NCI-H2171 treated with DMSO at 0.1 percent for 48 hours (cell line): ENCODE results near the gene VCP.
A peak's percentile ranks its signal among the peaks of the same experiment; 100 is the strongest.

Experiments
- DNase-seq: peaks from one replicate; lab custom pipeline; 2025; lab: John Stamatoyannopoulos, UW

The VCP gene

DNA sequence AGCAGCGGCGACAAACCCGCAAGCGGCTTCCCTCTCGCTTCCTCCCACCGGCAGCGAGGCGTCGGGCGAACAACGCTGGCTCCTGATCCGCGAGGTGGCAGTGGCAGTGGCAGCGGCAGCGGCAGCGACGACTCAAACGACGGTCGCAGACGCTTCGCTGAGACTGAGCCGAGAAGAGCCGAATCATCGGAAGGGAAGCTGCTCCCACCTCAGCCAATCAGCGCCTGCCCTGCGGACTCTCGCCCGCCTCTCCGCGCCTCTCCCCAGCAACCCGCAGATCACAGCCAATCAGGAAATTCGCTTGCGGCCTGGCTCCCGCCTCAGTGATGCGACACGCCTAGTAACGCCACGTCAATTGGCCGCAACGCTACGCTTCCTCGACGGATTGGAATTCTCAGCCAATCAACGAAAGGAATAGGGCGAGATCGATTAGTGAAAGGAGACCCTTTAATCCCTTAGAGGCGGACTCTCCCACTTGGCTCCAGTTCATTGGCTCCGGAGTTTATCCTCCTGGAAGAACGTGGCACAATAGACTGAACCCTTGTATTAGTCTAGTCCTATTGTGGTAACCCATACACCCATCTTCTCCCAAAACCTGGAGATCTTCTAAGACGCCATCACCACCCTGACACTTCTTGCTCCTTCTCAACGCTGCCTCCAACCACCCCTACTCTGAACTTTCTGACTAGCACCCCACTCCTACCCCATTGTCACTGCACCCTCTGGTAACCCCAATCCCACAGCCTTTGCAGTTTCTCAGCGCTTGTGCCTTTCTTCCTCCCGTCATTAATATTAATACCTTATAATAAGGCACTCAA, at the start of gene VCP:
TSS of gene VCP (minus strand) at position 165 of the 818 bp plus-strand sequence. CDS start 272 bp downstream, outside the sequence.
- peak; percentile 94 for DNase-seq

DNA sequence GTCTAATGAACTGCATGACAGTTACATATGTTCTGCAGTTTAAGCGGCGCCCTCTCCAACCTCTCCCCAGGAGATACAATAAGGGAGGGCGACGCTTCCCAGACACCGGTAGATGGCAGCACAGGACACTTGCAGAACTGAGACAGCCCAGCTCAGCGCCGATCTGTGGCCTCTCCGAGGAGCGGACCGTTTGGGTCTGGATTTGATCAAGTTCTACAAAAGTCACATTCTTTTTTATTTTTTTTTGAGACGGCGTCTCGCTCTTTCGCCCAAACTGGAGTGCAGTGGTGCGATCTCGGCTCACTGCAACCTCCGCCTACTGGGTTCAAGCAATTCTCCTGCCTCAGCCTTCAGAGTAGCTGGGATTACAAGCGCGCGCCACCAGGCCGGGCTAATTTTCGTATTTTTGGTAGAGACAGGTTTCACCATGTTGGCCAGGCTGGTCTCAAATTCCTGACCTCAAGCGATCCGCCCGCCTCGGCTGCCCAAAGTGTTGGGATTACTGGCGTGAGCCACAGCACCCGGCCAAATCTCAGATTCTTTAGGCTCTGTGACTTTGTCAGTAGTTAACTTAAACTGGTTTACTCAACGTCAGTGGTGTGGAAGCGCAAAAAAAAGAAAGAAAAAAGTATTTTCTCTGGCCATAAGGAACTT, 44.6 kb upstream of the VCP start:
- DNase-seq: peak; percentile 81

DNA sequence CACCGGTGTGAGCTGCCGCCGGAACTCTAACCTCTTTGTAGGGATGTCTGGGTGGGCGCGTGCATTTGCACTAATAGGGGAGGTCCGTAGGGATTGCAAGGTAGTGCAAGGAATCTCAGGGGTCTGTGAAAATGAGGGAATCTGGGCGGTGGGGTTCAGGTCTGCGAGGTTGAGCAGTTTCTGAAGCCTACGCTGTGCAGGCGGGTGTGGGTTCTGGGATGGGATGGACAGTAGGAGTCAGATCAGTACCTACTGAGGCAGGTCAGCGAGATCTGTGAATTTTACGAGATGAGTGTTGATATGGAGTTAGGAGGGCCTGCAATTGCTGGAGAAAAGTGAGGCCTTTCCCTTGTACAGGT, 44.1 kb upstream of the VCP start:
- no peak for DNase-seq

DNA sequence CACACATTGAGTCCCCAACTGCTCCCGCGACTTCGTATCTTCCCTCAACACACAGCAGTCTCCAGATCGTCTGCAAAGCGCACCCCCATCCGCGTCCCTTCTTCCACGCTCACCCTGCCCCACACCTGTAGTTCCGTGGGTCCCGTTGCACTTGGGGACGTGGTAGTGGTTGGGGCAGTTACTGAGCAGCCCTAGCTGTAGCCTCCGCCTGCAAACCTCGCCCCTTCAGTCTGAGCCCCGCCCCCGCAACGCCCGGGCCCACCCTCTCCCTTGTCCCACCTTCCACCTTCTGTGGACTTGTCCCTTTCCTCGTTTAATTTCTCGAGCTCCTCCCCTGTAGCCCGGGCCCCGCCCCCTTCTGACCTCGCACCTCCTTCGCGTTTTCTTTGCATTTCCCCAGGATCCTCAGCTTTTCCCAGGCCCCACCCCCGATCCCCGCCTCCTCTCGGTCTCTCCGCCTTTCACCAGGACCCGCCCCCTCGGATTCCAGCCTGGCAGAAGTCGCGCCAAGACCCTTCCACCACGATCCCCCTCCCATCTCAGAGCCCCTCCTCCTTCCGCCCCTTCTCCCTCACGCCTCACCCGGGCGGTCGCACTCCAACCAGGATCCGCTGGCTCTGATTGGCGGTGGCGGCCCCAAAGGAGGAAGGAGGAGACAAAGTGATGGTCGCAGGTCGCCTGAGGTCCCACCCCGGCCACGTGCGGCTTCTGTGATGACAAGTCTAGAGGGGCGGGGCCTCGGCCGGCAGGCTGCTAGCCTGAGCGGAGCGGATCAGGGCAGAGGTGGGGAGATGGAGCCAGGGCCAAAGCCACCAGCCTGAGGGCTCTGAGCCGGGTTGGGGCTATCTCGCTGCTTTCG, 43.5 kb upstream of the VCP start, which contains the start of gene ATOSB:
TSS of gene ATOSB (minus strand) at position 183 of the 859 bp plus-strand sequence. CDS start 7,588 bp downstream, outside the sequence.
- DNase-seq: peak; percentile 89

GRCh38 chr9:35114840-35115628, 42.6 kb upstream of the VCP start:
- DNase-seq: no peak

DNA sequence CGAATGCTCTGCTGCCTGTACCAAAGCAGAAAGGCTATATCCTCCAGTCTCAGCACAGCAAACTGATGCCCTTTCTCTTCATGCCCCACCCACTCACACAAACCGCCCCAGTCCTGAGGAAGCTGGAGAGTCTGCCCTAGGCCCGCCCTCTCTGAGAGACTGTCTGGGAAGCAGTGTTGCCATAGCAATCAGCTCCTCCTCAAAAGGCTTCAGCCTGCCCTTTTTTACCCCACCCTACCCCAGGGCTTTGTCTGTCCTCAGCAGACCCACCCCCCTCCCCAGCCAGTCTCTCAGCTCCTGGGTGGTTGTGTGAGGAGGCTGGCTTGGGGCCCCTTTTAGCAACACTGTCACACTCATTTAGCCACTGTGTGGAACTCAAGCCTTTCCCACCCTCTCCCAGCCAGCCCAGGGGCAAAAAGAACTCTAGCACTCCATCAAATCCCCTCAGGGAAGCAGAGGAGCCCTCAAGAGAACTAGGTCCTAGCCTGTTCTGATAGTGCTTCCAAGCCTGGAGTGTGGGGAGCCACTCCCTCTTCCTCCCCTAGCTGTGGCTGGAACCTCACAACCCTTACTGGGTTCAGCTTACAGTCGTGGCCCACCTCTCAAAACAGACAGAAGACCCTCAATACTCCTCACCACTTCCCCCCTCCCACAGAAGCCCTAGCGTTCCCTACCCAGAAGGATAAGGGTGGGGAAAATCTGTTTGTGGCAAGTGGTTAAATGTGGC, 41.9 kb upstream of the VCP start:
- DNase-seq: no peak

DNA sequence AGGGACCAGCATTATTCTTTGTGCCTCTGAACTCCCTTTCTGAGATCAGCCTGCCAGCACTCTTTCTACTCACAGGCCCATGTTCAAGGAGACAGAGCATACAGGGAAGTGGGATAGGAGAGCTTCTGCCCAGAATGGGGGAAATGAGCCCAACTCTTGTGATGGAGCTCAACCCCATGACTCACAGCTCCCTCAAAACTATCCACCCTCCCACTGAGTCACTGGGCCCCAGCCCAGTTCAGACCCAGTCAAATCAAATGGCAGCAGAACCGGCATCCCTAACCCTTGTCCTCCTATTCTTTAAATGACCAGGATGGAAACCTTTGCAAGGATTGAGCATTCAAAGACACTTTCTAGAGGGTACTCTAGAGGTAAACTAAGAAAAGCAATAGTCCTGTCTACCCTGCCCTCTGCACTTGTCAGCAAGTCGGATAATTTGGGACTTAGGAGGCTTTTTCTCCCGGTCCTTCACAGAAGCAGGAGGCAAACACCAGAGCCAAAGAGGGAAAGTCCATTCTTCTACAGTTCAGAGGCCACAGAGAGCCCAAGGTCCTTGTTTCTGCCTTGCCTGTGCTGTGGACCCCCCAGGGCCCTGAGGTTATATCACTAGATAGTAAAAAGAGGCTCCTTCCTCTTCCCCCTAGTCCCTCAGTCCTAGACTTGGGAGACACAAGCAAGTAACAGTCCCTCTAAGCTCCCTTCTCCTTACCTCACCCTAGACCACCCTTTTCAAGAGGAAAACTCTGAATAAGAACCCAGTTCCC, 40.0 kb upstream of the VCP start:
- DNase-seq: no peak

DNA sequence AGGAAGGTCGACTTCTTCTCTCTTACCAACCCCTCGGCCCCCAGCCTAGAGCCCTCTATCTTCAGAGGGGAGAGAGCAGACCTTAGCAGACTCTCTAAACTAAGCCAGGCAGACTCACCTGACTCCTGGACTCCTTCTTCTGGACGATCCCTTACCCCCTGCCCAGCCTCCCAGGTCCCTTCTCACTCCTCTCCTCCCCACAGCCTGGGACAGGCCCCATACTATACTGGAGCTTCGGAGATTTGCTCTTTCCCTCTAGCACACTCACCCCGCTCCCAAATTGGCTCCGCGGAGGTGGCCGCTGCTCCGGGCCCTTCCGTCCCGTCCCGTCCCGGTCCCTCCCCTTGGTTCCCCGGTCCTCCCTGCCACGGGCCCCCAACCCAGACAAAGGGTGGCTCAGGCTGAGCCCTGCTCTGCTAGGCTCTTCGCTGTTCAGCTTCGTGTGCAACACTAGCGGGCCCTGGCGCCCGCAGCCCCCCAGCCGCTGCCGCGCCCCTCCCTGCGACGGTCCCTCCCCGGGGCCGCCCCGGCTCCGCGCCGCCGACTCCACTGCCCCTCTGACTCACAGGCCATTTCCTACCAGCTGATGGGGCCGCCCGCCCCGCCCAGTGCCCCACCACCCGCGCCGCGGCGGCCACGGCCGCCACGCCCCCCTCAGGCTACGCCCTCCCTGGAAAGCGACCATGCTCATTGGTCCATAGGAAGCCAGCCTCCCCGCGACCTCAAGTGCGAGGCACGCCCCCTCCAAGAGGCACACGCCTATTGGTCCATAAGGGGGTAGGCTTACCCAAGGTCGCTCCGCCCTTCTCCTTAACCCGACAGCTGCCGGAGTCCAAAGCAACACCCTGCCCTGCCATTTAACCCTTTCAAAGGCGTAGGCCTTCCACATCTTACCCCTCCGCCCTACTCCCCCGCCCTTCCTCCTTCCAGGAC, 38.8 kb upstream of the VCP start:
- peak; percentile 85 for DNase-seq

DNA sequence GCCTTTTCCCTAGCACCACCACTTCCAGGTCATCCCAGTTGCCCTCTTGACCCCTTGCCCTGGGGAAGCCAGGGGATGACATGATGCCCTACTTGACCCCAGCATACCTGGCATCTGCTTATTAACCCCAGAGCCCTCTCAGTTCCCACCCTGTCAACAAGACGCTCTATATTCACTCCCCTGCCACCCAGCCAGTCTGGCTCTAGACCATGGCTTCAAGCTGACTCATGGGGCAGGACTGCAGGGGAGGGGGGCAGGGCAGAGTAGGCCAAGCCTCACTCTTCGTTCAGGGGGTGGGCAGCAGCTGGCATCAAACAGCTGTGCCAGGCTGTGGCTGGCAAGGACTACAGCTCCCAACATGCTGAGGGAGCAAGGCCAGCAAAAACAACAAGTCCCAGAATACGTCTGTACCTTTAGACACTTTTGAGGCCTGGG, 37.9 kb upstream of the VCP start:
- DNase-seq: no peak

DNA sequence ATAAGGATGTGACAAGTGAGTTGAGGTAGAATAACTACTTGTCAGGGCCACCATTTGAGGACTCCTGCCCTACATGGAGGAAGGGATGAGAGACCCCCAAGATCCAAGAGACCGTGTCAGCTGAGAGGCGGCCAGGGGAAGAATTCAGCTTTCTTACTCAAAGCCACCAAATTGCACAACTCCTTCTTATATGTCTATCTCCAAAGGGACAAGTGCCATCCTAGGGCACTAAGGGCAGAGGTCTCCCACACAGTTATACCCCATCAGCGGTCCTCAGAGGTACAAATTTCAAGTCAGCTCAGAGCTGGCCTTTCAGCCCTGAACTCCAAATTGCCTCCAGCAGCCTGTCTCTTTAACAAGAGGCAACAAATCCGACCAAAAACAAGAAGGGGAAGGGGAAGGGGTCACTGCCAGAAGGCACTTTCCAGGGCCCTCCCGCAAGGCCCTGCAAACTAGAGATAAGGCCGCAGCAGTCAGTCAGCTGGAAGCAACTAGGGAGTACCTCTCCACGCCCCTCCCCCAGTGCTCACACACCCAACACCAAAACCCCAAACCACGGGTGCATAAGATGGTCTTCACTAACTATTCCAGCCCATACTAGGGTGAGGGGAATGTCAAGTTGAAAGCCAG, 36.6 kb upstream of the VCP start:
- DNase-seq: no peak

DNA sequence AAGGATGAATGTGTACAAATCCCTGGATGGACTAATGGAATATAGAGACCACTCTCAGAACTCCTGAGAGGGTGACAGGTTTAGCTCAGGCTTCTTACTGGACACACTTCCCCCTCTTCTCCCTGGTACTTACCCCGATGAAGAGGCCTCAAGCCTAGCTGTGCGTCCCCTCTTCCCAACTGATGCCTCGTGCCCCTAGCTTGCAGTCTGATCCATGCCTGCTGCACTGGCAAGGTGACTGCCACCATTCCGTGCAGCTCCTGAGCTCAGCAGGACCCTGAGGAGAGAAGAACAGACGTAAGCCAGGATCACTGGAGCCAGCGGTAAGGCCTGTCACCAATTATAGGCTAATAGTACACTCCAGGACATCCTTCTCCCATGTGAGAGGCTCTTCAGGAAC, 36.0 kb upstream of the VCP start:
- no peak for DNase-seq

DNA sequence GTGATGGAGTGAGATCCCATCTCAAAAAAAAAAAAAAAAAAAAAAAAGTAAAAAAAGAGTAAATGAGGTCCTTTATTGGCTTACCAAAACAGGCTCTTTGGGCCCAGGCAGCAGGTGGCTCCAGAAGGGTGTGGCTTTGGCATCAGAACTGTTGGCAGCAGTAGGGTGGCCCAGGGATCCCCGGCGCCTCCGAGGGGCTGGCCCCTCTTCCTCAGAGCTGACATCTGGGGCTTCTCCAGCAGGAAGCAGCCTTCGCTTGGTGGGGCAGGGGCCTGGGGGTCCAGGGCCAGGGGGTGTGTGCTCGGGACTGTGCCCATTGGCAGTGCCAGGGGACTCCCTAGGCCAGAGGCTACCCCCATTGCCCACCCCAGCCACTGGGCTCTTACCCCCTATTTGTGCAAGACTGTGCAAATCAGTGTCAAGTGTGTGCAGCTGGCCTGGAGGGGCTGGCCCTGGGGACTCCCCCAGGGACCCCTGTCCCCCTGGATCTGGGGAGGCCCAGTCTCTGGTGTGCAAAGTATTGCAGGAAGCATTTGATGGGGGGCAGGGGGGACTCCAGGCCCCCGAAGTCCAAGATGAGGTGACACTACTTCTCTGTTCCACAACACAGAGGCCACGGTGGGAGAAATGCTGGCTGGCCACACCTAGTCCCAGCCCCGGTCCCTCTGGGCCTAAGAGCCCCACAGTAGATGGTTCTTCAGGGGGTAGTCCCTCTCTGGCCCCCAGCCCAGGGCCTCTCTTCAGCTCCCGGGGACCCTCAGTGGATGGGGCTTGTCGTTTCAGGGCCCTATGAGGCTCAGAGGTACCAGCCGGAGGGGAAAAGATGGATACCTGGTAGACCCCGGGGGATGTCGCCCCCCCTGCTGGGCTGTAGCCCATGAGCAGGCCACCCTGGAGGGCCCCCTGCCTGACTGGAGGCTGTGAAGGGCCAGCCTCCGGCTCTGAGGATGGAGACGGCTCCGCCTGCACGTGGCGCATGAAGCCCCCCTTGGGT, 35.2 kb upstream of the VCP start:
- DNase-seq: no peak

DNA sequence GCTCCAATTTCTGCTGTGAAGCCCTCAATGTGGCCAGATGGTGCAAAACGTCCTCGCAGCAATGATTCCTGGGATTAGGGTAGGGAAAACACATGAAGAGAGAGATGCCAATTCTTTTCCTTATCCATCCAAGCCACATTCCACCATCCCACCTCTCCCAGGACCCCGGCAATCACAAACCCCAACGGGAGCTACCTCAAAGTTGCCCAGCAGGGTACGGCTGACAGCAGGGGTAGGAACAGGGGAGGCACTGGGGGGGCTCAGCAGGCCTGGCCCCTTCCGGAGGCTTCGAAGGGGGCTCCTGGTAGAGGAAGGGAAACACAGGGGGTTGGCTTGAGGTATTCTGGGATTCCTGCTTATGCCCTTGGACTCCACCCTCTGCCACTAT, 33.9 kb upstream of the VCP start:
- no peak for DNase-seq

DNA sequence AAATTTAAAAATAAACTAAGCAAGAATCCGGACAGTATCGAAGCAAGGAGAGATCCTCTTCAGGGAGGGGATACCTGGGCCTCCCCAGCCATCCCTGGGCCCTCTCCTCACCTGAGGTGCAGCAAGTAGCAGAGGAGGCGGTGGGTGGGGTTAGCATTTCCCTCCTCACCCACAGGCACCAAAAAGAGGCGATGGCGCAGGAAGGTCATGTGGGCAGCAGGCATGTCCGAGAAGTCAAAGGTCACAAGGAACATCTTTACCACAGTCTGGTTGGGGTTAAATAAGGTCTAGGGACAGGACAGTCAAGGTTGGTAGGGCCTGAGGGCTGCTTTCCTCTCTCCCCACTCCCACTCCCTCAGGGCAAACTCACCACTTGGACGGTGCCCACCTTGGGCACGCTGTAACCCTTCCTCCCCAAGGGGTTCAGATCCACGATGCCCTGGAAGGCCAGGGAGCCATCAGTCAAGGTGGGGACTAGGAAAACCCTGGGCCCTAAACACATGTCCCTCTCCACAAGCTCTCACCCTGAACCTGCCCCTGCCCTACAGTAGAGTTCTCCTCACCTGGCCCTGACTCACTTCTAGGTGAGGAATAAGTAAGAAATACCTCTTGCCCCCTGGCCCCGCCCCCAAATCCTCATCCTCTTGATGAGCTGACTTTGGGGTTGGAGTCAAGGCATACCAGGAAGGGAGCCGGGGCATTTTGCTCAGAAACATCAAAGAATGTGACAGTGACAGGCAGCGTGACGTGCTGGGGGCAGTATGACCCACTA, 33.3 kb upstream of the VCP start:
- no peak for DNase-seq

DNA sequence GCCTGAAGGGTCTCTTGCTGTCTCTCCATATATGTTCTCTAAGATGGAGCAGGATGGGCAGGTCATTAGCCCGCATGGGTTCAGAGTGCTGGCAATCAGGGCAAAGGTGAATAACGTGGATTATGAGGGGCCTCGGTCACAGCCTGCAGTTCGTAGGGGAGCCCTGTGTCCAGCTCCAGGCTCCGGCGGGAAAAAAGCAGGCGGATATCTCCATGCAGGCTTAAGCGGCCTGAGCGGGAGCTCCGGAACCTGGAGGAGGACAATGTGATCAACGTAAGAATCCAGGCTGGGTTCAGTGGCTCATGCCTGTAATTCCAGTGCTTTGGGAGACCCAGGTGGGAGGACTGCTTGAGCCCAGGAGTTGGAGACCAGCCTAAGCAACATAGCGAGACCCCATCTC, 32.7 kb upstream of the VCP start:
- DNase-seq: no peak

DNA sequence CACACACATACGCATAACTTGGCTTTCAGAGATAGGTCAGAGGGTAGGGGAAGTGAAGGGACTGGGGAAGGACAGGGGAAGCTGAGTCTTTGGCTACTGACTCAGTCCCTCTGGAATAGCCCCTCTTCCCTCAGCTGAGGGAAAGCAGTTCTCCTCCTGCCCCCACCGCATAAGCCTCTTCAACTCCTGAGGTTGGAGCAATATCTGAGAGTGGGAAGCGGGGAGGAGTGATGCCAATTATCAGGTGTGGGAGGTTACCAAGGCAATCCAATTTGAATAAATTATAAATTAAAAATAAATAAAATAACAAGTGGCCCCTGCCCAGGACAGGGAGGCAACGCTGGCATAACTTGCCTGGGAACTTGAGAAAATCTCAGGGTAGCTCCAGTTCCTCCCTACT, 32.2 kb upstream of the VCP start:
- DNase-seq: no peak
